NCI-H1105 (cell line): Measurements from ENCODE around the gene GYS2.

Experiments used
- DNase-seq: peaks from one replicate; lab custom pipeline; 2025; lab: John Stamatoyannopoulos, UW

Gene GYS2

DNA sequence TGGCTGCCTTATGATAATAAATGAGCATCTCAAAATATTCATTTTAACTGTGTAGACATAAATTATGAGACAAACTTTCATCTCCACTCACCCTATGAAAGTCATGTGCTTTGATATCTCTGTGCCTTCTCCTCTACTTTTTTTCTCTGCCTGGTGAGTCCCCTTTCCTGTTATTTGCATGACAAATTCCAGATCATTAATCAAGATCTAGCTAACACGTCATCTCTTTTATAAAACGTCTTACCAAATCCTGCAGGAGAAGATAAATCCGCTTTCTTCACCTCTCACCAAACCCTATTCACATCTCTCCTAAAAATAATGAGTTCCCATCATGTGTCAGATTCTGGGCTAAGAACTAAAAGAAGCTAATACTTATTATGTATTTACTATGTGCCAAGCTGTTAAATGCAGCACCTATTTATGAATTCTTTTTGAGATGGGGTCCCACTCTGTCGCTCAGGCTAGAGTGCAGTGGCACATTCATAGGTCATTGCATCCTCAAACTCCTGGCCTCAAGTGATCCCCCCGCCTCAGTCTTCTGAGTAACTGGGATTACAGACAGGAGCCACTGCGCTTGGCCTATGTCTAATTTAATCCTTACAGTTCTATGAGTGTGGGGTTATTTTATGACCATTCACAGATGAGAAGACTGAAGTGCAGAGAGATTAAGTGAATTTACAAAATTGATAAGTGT lies 51.9 kb downstream of the GYS2 start:
- DNase-seq, result no peak

DNA sequence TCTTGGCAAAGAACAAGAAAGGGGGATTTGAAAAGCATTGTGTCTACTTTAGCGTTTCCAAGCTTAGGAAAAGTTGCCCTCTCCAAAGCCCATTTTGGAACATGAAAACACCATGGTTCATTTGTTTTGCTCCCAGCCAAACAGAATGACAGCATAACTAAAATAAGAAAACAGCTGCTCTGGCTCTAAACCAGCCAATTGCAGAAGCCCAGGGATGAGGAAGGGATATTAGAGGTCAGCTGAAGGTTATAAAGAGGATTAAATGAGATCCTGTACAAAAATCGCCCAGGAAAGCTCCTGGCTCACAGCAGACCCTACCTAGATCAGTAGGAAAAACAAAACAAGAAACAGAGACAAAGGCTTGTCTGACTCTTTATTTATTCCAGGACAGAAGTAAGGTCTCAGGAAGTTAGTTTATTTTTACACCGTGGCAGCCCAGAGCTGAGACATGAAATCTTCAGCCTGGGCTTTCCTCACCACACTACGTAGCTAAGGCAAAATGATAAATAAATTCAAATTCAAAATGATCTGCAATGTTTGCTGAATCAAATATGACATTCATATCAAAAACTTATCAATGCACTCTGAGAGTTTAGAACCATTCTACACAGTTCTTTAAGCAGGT lies 52.7 kb downstream of the GYS2 start:
- DNase-seq, result no peak

DNA sequence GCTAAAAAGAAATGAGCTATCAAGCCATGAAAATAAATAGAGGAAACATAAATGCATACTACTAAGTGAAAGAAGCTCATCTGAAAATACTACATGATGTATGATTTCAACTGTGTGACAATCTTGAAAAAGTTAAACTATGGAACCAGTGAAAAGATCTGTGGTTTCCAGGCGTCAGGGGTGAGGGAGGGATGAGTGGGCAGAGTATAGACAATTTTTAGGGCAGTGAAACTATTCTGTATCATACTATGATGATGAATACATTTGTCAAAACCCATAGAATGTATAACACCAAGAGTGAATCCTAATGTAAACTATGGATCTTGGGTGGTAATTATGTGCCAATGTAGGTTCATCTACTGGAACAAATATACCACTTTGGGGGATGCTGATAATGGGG lies 57.2 kb downstream of the GYS2 start:
- no peak for DNase-seq

DNA sequence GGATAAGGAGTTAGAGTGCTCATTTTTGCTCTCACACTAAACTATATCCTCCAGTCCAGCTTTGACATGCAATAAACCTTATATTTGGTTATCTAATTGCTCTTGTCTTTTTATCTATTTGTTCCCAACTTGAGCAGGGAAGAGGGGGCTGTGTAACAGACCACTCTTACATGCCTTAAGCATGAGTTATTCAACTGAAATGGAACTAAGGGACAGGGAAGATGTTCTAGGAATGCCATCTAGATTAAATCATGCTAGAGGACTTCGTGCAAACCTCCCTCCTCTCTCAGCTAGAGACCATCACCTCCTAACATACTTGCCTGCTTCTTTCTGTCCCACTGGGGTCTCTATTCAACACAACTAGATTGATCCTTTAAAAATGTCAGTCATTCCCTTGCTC lies 57.9 kb downstream of the GYS2 start:
- no peak for DNase-seq

- DNase-seq, result no peak
Observed at GRCh38 chr12:21545557-21545956, 59.1 kb downstream of the GYS2 start.

GRCh38 chr12:21543151-21543550 lies 61.5 kb downstream of the GYS2 start:
- DNase-seq, result no peak

GRCh38 chr12:21542403-21542802 lies 62.2 kb downstream of the GYS2 start:
- DNase-seq, result no peak

GRCh38 chr12:21541773-21542172 lies 62.9 kb downstream of the GYS2 start:
- DNase-seq, result peak; percentile 8

DNA sequence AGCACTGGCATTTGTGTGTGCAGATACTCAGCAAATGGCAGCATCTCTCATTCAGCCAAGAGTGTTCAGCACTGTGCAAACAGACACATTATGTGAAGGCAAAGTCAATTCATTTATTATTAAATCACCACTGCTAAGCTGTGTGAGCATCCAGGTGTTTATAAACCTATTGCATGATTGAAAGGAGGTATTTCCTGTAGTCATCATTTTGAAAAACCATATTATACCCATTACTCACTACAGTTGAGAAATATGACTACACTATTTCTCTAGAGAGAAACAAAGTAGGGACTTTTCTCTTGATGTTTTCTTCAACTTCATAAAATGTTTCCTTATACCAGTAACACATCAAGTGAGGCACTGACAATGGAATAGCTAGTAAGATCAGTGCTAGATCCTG lies 64.8 kb downstream of the GYS2 start:
- no peak for DNase-seq

DNA sequence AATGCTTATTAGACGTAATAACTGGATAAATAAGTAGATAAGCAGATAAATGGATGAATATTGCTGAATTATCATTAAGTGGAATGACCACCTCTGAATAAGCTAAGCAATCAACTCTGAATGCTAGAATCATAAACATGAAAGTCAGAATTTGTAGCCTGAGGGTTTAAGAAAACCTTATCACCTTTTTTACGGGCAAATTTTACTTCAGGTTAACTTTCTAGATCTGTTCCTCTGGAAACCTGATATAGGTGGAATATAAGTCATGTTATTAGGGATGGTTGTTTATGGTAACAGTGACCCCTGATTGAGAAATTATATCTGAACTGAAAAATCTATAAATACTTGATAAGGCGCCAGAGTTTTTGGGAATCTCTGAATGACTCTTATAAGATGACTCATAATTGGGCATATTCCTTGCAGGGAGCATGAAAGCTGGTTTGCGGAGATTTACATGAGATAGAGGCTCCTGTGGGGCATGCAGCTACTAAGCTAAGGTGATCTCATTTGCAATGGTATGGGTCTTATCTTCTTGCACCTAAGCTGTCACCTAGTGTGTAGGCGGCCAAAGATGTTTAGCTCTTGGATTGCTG lies 66.5 kb downstream of the GYS2 start:
- DNase-seq, result no peak

DNA sequence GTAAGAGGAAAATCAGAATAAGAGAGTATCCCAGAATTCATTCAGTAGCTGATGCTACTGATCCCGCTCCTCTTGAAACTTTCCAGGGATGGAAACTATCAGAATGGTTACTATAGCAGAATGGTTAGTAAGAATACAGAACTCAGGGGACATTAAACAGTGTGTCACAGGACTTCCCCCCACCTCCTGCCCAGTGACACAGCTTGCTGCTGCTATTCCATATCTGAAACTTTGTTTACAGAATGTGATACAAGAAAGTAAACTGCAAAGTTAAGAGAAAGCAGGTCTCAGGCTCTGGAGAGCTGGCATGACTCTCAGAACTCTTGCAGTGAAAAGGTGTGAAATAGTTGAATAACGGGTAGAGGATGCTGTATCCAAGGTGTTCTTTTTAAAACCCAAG lies 75.2 kb downstream of the GYS2 start:
- DNase-seq, result no peak

GRCh38 chr12:21528953-21529352 lies 75.7 kb downstream of the GYS2 start:
- peak; percentile 9 for DNase-seq

GRCh38 chr12:21527451-21528180 lies 77.0 kb downstream of the GYS2 start:
- peak; percentile 88 for DNase-seq

- DNase-seq, result peak; percentile 35
Observed at GRCh38 chr12:21526721-21527345, 77.8 kb downstream of the GYS2 start.

- DNase-seq, result no peak
Observed at GRCh38 chr12:21526053-21526452, 78.6 kb downstream of the GYS2 start, which contains the start of gene SPX. Gene SPX (plus strand): TSS chr12:21526296. CDS start chr12:21526473, 177 bp downstream.

GRCh38 chr12:21523148-21523547 lies 81.5 kb downstream of the GYS2 start:
- no peak for DNase-seq

DNA sequence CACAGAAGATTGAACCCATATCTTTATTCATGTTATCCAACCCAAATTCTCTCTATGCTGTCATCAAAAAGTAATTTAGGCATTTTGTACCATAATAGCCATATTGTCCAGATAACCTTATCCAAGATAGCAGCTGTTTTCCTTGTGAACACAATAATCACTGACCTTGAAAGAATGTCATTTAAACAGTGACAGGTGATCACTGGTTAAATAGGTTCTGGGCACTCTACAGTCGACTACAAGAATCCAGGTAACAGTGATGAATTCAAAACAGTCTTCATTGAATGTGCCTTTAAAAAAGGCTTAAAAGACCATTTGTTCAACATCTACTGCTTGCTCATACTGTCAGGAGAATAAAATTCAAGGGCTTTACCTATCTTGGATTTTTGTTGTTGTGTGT lies 83.1 kb downstream of the GYS2 start:
- no peak for DNase-seq

- DNase-seq, result no peak
Observed at GRCh38 chr12:21518451-21518850, 86.2 kb downstream of the GYS2 start.

- no peak for DNase-seq
Observed at GRCh38 chr12:21516281-21516680, 88.4 kb downstream of the GYS2 start.

DNA sequence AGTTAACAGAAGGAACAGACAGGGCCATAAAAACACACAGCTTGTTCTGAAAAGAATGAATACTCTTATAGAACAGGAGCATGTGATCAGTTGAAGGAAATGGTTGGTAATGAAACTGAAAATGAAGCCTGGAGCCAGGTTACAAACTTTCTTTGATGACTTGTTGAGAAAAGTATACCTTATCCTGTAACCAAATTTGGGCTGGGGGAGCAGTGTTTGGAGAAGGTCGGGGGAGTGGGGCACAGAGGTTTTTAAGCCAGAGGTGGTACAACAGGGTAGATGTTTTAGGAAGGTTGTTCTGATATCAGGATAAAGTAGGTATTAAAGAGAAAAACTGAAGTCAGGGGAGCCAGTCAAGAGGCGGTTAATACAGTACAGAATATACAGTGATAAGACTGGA lies 94.9 kb downstream of the GYS2 start:
- no peak for DNase-seq

DNA sequence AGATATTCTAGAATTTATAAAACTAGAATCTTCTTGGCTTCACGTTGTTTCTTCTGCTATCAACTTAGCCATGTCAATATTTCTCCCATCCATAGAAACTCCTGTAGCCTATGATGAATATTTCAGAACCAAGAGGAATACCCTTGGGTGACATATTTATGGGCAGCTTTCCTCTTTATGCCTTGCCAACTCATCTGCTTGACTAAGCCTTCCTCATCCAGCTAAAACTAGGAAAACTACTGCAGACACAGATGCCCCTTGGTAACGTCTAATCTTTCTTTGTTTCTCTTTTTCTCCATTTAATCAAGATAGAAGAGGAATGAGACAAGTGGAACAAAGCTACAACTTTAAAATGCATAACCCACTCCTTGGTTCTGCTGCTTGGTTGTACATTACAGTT lies 96.8 kb downstream of the GYS2 start:
- no peak for DNase-seq

- DNase-seq, result no peak
Observed at GRCh38 chr12:21505888-21506287, 98.8 kb downstream of the GYS2 start.
